K562 (cell line): Measurements from ENCODE around the gene NR5A1. TPM values are rescaled to one million over a fixed set of nuclear protein-coding genes. Genes with fewer than 3 reads are reported as not detected.

Source experiments
- ATAC-seq: fragments of 200-7000 bp; cut with Tn5 transposase; 3 replicates; pipeline ENCODE4 v1.9.1; 2020; ENCODE audit warnings: moderate library complexity
- BruUV-seq: library from RNA; stranded (reverse); fragments of 400-500 nt; replicated peaks from 2 replicates; lab custom pipeline; 2021; lab: Mats Ljungman, UMichigan
- CTCF ChIA-PET: fragments of 300-600 bp; formaldehyde crosslinking; extraction: SDS; loops from one replicate; lab custom pipeline; 2021; ENCODE audit warnings: low intra/inter-chr PET ratio; lab: Yijun Ruan, JAX
- POLR2A ChIA-PET: fragments of 300-600, 350-650 bp; sonication (Branson Sonifier 250); formaldehyde crosslinking; extraction: SDS; loops from one replicate; lab custom pipeline; 2021; ENCODE audit warnings: antibody characterized with exemption, inconsistent platforms; lab: Yijun Ruan, JAX
- DNase-seq, 4 experiments: peaks; one replicate each; pipeline versions ENCODE4 v3.0.0 to v3.0.0-alpha.2; 2011 to 2018; ENCODE audit warnings: low spot score in 3 of 4, mixed read lengths in 3 of 4; ENCODE audit errors: extremely low read depth in 1 of 4
- FAIRE-seq: peaks from 2 replicates; lab custom pipeline; 2011; peaks lifted over from hg19 to GRCh38; lab: Jason Lieb, UNC
- H2AFZ ChIP-seq: 2 replicates; pipeline ENCODE4 v1.6.0; 2011; ENCODE audit warnings: low read depth, low read length, control low read depth, inconsistent platforms
- H3K27ac ChIP-seq: fragments of 200-600 bp; 3 replicates; pipeline ENCODE4 v1.8.0; 2011; ENCODE audit warnings: low read depth, mild to moderate bottlenecking, control low read depth, inconsistent platforms, low read length, moderate library complexity, mixed read lengths; ENCODE audit errors: extremely low read depth
- H3K27me3 ChIP-seq, 2 experiments: fragments of 300-600 bp in 1 of 2; 2 replicates in 1 of 2; 3 replicates in 1 of 2; pipeline versions ENCODE4 v1.6.0 to v1.8.0; 2011; ENCODE audit warnings: inconsistent platforms in 2 of 2, low read length in 2 of 2, mild to moderate bottlenecking in 1 of 2, mixed read lengths in 1 of 2, moderate library complexity in 1 of 2; ENCODE audit not compliant: control insufficient read depth in 2 of 2, insufficient read depth in 2 of 2
- H3K36me3 ChIP-seq: fragments of 300-600 bp; 3 replicates; pipeline ENCODE4 v1.8.0; 2011; ENCODE audit warnings: mild to moderate bottlenecking, low read length, inconsistent platforms; ENCODE audit not compliant: control insufficient read depth, insufficient read depth
- H3K4me1 ChIP-seq, 2 experiments: fragments of 200-600 bp in 1 of 2; replicated peaks in 1 of 2; 2 replicates in 1 of 2; 3 replicates in 1 of 2; pipeline versions ENCODE4 v1.5.1 to v1.8.0; 2011; ENCODE audit warnings: inconsistent platforms in 2 of 2, low read length in 2 of 2, mild to moderate bottlenecking in 1 of 2, mixed read lengths in 1 of 2, moderate library complexity in 1 of 2; ENCODE audit not compliant: control insufficient read depth in 2 of 2, insufficient read depth in 2 of 2
- H3K4me2 ChIP-seq: 2 replicates; pipeline ENCODE4 v1.6.1; 2011; ENCODE audit warnings: low read length, control low read depth, inconsistent platforms, mixed read lengths; ENCODE audit not compliant: insufficient read depth
- H3K4me3 ChIP-seq: fragments of 200-600 bp; sonication (generic), shearing (Covaris generic); 2 replicates; pipeline ENCODE4 v1.5.1; 2016; ENCODE audit warnings: control low read depth, inconsistent platforms
- H3K79me2 ChIP-seq: fragments of 200-600 bp; 3 replicates; pipeline ENCODE4 v1.8.0; 2011; ENCODE audit warnings: low read length, inconsistent platforms; ENCODE audit not compliant: control insufficient read depth, insufficient read depth
- H3K9ac ChIP-seq, 2 experiments: 2 replicates each; pipeline versions ENCODE4 v1.6.0 to v1.6.1; 2011; ENCODE audit warnings: low read depth in 2 of 2, low read length in 2 of 2, control low read depth in 1 of 2, inconsistent platforms in 1 of 2, mild to moderate bottlenecking in 1 of 2, mixed read lengths in 1 of 2; ENCODE audit not compliant: insufficient read depth in 1 of 2
- H3K9me1 ChIP-seq: one replicate; pipeline ENCODE4 v1.6.0; 2011; ENCODE audit warnings: inconsistent platforms, mild to moderate bottlenecking, low read length, moderate library complexity; ENCODE audit not compliant: control insufficient read depth, insufficient read depth
- H3K9me3 ChIP-seq: replicated peaks from 2 replicates; pipeline ENCODE4 v1.5.1; 2011; ENCODE audit warnings: low read depth, low read length, inconsistent platforms; ENCODE audit not compliant: control insufficient read depth, insufficient read depth
- H4K20me1 ChIP-seq: replicated peaks from 2 replicates; pipeline ENCODE4 v1.6.1; 2011; ENCODE audit warnings: low read length, inconsistent platforms, mixed read lengths; ENCODE audit not compliant: control insufficient read depth, insufficient read depth
- EGR1 ChIP-seq: fragments of 450-650 bp; conservative IDR thresholded peaks from 2 replicates; pipeline ENCODE4 v1.6.1; 2017; ENCODE audit warnings: mild to moderate bottlenecking
- WGBS: fragments of 100-300 bp; shearing (Covaris generic); methylation state at CpG from one replicate; pipeline ENCODE4 v1.1.6; 2016; ENCODE audit warnings: low coverage, mixed read lengths; ENCODE audit not compliant: insufficient coverage; ENCODE audit errors: missing lambda C conversion rate; 5-methylcytosine and 5-hydroxymethylcytosine counted together
- in situ Hi-C: fragments of 300-500 bp; cut with MboI; formaldehyde crosslinking; loops from 4 replicates; pipeline ENCODE4 v1.15.0; 2018; ENCODE audit warnings: inconsistent platforms, mixed read lengths
- intact Hi-C: fragments of 100-400 bp; cut with micrococcal nuclease; formaldehyde crosslinking; loops from 2 replicates; pipeline ENCODE4 v1.14.2; 2022
- polyA plus RNA-seq, 8 experiments: library from polyadenylated mRNA; depleted of rRNA in 4 of 8; stranded (reverse) in 5 of 8; unstranded in 3 of 8; fragments of >200 nt; fragmentation: Nextera tagmentation in 2 of 8; fragmentation: Illumina TruSeq in 1 of 8; extraction: Ambion mirVana in 2 of 8; extraction: Trizol in 1 of 8; gene quantifications; 2 replicates each; pipeline versions ENCODE4 v1.2.1 to v1.2.3, GENCODE V29; 2011 to 2014; ENCODE audit warnings: inconsistent platforms in 1 of 8, missing spikeins in 1 of 8
- total RNA-seq, 7 experiments: library from RNA; depleted of rRNA in 6 of 7; stranded (reverse); fragments of >200 nt in 6 of 7; fragmentation: Illumina TruSeq in 2 of 7; extraction: Trizol in 2 of 7; gene quantifications; 2 replicates each; pipeline versions ENCODE4 v1.2.1 to v1.2.3, GENCODE V29; 2011 to 2021; ENCODE audit warnings: low replicate concordance in 1 of 7
- TF ChIP-seq, protein P1 (sequence below): fragments of 450-650 bp; IDR thresholded peaks from 2 replicates; pipeline ENCODE4 v1.6.1; 2018; ENCODE audit not compliant: partially characterized antibody

NR5A1 gene
- total and polyA plus RNA-seq, 9 of the 15 experiments (the other 6 are each of a cell fraction or from before 2014, with no cell fraction given): 0.11 to 0.32 (median 0.20) TPM; not detected in 6

DNA sequence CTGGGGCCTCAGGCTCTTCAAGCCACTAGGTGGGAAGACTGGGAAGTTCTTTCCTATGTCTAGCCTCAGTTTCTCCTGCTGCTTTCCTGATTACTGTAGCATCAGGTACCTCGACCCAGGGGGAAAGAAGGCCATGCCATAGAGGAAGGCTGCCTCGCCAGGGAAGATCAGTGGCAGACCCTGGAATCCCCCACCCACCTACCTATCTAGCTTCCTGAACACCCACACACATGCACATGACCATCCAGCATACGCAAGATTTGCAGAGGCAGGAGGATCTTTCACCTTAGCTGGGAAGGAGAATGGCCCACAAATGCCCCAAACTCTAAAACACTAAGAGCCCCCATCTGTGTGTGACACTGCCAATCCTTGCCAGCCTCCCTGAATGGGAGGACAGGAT lies 8.0 kb downstream of the NR5A1 start:
- no peak for ATAC-seq
- no peaks in the 10 kb centered on the region for H3K9me3 ChIP-seq
- peaks cover 11 to 45% of the 10 kb centered on the region in 2 experiments; a peak in 3 of 5 replicates for H3K4me1 ChIP-seq
- no peak for DNase-seq
- peak; percentile 48 for TF ChIP-seq EGR1
- TF ChIP-seq, protein P1, sequence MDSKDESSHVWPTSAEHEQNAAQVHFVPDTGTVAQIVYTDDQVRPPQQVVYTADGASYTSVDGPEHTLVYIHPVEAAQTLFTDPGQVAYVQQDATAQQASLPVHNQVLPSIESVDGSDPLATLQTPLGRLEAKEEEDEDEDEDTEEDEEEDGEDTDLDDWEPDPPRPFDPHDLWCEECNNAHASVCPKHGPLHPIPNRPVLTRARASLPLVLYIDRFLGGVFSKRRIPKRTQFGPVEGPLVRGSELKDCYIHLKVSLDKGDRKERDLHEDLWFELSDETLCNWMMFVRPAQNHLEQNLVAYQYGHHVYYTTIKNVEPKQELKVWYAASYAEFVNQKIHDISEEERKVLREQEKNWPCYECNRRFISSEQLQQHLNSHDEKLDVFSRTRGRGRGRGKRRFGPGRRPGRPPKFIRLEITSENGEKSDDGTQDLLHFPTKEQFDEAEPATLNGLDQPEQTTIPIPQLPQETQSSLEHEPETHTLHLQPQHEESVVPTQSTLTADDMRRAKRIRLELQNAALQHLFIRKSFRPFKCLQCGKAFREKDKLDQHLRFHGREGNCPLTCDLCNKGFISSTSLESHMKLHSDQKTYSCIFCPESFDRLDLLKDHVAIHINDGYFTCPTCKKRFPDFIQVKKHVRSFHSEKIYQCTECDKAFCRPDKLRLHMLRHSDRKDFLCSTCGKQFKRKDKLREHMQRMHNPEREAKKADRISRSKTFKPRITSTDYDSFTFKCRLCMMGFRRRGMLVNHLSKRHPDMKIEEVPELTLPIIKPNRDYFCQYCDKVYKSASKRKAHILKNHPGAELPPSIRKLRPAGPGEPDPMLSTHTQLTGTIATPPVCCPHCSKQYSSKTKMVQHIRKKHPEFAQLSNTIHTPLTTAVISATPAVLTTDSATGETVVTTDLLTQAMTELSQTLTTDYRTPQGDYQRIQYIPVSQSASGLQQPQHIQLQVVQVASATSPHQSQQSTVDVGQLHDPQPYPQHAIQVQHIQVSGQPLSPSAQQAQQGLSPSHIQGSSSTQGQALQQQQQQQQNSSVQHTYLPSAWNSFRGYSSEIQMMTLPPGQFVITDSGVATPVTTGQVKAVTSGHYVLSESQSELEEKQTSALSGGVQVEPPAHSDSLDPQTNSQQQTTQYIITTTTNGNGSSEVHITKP: no peak
- TF ChIP-seq, all 486 proteins: peak for 1
- Histone ChIP-seq H2AFZ (no peak overlapping the region), H3K27me3 (peaks cover 29 to 85% of the 10 kb centered on the region in 2 experiments; a peak in 4 of 5 replicates), H4K20me1 (peaks cover 23% of the 10 kb centered on the region; the same call in 1 of the 2 replicates), H3K79me2 (no peaks in the 10 kb centered on the region), H3K36me3 (no peaks in the 10 kb centered on the region), H3K4me3 (no peak overlapping the region), H3K4me2 (no peak overlapping the region), H3K9ac (no peak overlapping the region; a peak in 1 of 4 replicates), H3K27ac (no peak overlapping the region), H3K9me1 (no peaks in the 10 kb centered on the region)
- no peak for FAIRE-seq
- in situ Hi-C loops: no loop called here
- ChIA-PET CTCF (no interaction called here), POLR2A (interaction anchor here (0.6 kb wide), 1 partner anchor 29 kb away, joined by 4 read pairs; no protein-coding TSS in a partner anchor)
- BruUV-seq: no TSS peak
- intact Hi-C loops: no loop called here
- 7% methylated on average over 2 of the region's 3 CpGs for WGBS
